Caco-2 (cell line): ENCODE measurements around the gene S100A3. TPM values are rescaled to one million over a fixed set of nuclear protein-coding genes. Genes with fewer than 3 reads are reported as not detected.

ENCODE experiments used
- BruUV-seq: library from RNA; stranded (reverse); fragments of 400-500 nt; replicated peaks from 2 replicates; lab custom pipeline; 2021; lab: Mats Ljungman, UMichigan
- CTCF ChIA-PET: fragments of 300-600 bp; sonication (Branson Sonifier 250); formaldehyde crosslinking; loops from one replicate; lab custom pipeline; 2022; ENCODE audit warnings: antibody characterized with exemption; lab: Charles Lee
- POLR2A ChIA-PET: fragments of 300-600 bp; sonication (Branson Sonifier 250); formaldehyde crosslinking; loops from one replicate; lab custom pipeline; 2022; ENCODE audit warnings: antibody characterized with exemption; lab: Charles Lee
- DNase-seq, 2 experiments: peaks; one replicate each; pipeline versions ENCODE4 v3.0.0 to v3.0.0-alpha.2; 2020 to 2022
- H3K27me3 ChIP-seq: replicated peaks from 2 replicates; pipeline ENCODE4 v1.6.0; 2011; ENCODE audit warnings: low read length; ENCODE audit not compliant: control insufficient read depth, insufficient read depth
- H3K36me3 ChIP-seq: 2 replicates; pipeline ENCODE4 v1.5.1; 2011; ENCODE audit warnings: low read length; ENCODE audit not compliant: control insufficient read depth, insufficient read depth
- H3K4me1 ChIP-seq: fragments of 250-450 bp; sonication (Bioruptor Pico); 2 replicates; pipeline ENCODE4 v1.5.1; 2020; ENCODE audit warnings: mild to moderate bottlenecking
- H3K4me3 ChIP-seq: 2 replicates; pipeline ENCODE4 v1.5.1; 2011; ENCODE audit warnings: low read depth, mild to moderate bottlenecking, control low read depth, low read length
- H3K9me3 ChIP-seq: fragments of 250-450 bp; sonication (Bioruptor Pico); 2 replicates; pipeline ENCODE4 v1.5.1; 2020; ENCODE audit warnings: mild to moderate bottlenecking, moderate library complexity
- H3K27ac Mint-ChIP-seq: one replicate; pipeline ENCODE4 v1.8.0; 2022; ENCODE audit warnings: mixed read lengths; ENCODE audit not compliant: unreplicated experiment
- H3K27me3 Mint-ChIP-seq: one replicate; pipeline ENCODE4 v1.8.0; 2022; ENCODE audit warnings: mixed read lengths; ENCODE audit not compliant: insufficient read depth, unreplicated experiment
- H3K36me3 Mint-ChIP-seq: one replicate; pipeline ENCODE4 v1.8.0; 2022; ENCODE audit warnings: mild to moderate bottlenecking, mixed read lengths; ENCODE audit not compliant: insufficient read depth, unreplicated experiment
- H3K4me1 Mint-ChIP-seq: one replicate; pipeline ENCODE4 v1.8.0; 2022; ENCODE audit warnings: low read depth, mixed read lengths; ENCODE audit not compliant: unreplicated experiment
- H3K4me3 Mint-ChIP-seq: one replicate; pipeline ENCODE4 v1.8.0; 2022; ENCODE audit warnings: mild to moderate bottlenecking, moderate library complexity, mixed read lengths; ENCODE audit not compliant: unreplicated experiment
- H3K9me3 Mint-ChIP-seq: one replicate; pipeline ENCODE4 v1.8.0; 2022; ENCODE audit warnings: mixed read lengths; ENCODE audit not compliant: unreplicated experiment
- intact Hi-C: fragments of 100-400 bp; cut with micrococcal nuclease; formaldehyde crosslinking; loops from one replicate; pipeline ENCODE4 v1.10.0; 2022; ENCODE audit not compliant: unreplicated experiment
- total RNA-seq: library from RNA; stranded (reverse); gene quantifications from 2 replicates; pipeline ENCODE4 v1.2.3, GENCODE V29; 2022
- TF ChIP-seq, protein P1 (sequence below), 2 experiments: fragments of 200-600 bp in 1 of 2; IDR thresholded peaks; 1 replicate in 1 of 2; 2 replicates in 1 of 2; pipeline versions ENCODE4 v1.5.1 to v1.8.0; 2011 to 2022; ENCODE audit warnings: antibody characterized with exemption in 1 of 2, control low read depth in 1 of 2, inconsistent platforms in 1 of 2, low read depth in 1 of 2, low read length in 1 of 2, mild to moderate bottlenecking in 1 of 2, moderate library complexity in 1 of 2; ENCODE audit not compliant: insufficient read depth in 1 of 2, severe bottlenecking in 1 of 2, unreplicated experiment in 1 of 2

The S100A3 gene
- total RNA-seq, 1 experiment from 2014 or later: 0.61 TPM

GRCh38 chr1:153571706-153572105, 22.6 kb upstream of the S100A3 start:
- intact Hi-C loops: loop anchor here (1.0 to 2.0 kb wide), 2 partner anchors 46 to 55 kb away; partner anchors contain the start of gene S100A13
- CTCF ChIA-PET: interaction anchor here (0.6 to 3.1 kb wide), 9 partner anchors 27 to 61 kb away, joined by 3 to 25 read pairs (median 4); partner anchors contain the start of genes S100A1, S100A13, S100A14 and S100A16

DNA sequence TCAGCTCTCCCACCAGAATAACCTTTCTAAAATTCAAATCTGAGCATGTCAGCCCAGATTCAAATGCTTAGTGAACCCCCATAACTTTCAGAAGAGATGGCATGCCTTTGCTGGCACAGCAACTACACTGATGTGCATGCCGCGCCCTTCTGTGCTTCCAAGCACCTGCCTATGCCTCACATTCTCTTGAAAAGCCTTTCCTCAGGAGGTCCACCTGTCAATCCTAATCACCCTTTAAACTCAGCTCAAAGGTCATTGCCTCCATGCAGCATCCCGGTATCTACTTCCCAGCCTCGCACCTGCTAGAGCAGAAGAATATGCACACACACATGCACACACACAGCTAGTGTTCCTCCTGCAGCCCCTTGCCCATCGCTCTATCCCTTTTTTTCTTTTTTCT, 21.8 kb upstream of the S100A3 start:
- no peaks in the 10 kb centered on the region for H3K27me3 ChIP-seq
- H3K4me1 ChIP-seq: peaks cover 58% of the 10 kb centered on the region
- TF ChIP-seq, protein P1, sequence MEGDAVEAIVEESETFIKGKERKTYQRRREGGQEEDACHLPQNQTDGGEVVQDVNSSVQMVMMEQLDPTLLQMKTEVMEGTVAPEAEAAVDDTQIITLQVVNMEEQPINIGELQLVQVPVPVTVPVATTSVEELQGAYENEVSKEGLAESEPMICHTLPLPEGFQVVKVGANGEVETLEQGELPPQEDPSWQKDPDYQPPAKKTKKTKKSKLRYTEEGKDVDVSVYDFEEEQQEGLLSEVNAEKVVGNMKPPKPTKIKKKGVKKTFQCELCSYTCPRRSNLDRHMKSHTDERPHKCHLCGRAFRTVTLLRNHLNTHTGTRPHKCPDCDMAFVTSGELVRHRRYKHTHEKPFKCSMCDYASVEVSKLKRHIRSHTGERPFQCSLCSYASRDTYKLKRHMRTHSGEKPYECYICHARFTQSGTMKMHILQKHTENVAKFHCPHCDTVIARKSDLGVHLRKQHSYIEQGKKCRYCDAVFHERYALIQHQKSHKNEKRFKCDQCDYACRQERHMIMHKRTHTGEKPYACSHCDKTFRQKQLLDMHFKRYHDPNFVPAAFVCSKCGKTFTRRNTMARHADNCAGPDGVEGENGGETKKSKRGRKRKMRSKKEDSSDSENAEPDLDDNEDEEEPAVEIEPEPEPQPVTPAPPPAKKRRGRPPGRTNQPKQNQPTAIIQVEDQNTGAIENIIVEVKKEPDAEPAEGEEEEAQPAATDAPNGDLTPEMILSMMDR (IDR thresholded peaks at IDR 0.05; ENCODE audit: insufficient read depth in 1 of 2, low read depth in 1 of 2, low read length in 1 of 2, severe bottlenecking in 1 of 2, unreplicated experiment in 1 of 2): no peak
- ChIA-PET POLR2A (interaction anchor here (0.7 to 1.7 kb wide), 4 partner anchors 42 to 63 kb away, joined by 4 to 12 read pairs (median 5); partner anchors contain the start of genes CHTOP, S100A13, S100A14 and S100A16), CTCF (interaction anchor here (0.6 to 3.1 kb wide), 8 partner anchors 19 to 75 kb away, joined by 3 to 25 read pairs (median 4); partner anchors contain the start of genes S100A13 and S100A14)
- no peaks in the 10 kb centered on the region for H3K36me3 ChIP-seq
- no peak overlapping the region for H3K4me3 ChIP-seq
- Mint-ChIP-seq H3K27me3 (no peaks in the 10 kb centered on the region), H3K27ac (peak overlapping the region; percentile 30), H3K4me3 (no peak overlapping the region), H3K9me3 (no peaks in the 10 kb centered on the region), H3K36me3 (peaks cover 15% of the 10 kb centered on the region), H3K4me1 (peaks cover 65% of the 10 kb centered on the region)
- peak; percentile 44 to 63 for DNase-seq
- intact Hi-C loops: no loop called here
- no TSS peak for BruUV-seq
- no peaks in the 10 kb centered on the region for H3K9me3 ChIP-seq

More at GRCh38 chr1:153571706-153572105, 22.6 kb upstream of the S100A3 start:
- H3K36me3 ChIP-seq: no peaks in the 10 kb centered on the region
- DNase-seq: no peak
- no peaks in the 10 kb centered on the region for H3K27me3 ChIP-seq
- no TSS peak for BruUV-seq
- H3K36me3 Mint-ChIP-seq: peaks cover 15% of the 10 kb centered on the region
- H3K4me3 ChIP-seq: no peak overlapping the region
- H3K4me1 Mint-ChIP-seq: peaks cover 65% of the 10 kb centered on the region
- no peaks in the 10 kb centered on the region for H3K27me3 Mint-ChIP-seq
- H3K27ac Mint-ChIP-seq: peak overlapping the region; percentile 29
- H3K4me3 Mint-ChIP-seq: no peak overlapping the region
- POLR2A ChIA-PET: interaction anchor here (1.1 to 1.7 kb wide), 3 partner anchors 44 to 63 kb away, joined by 3 to 6 read pairs (median 4); partner anchors contain the start of genes S100A13 and S100A14
- H3K4me1 ChIP-seq: peaks cover 58% of the 10 kb centered on the region
- no peaks in the 10 kb centered on the region for H3K9me3 ChIP-seq
- TF ChIP-seq, protein P1 (IDR thresholded peaks at IDR 0.05; ENCODE audit: insufficient read depth in 1 of 2, low read depth in 1 of 2, low read length in 1 of 2, severe bottlenecking in 1 of 2, unreplicated experiment in 1 of 2): no peak
- H3K9me3 Mint-ChIP-seq: no peaks in the 10 kb centered on the region

- no TSS peak for BruUV-seq
- H3K4me1 Mint-ChIP-seq: peaks cover 71% of the 10 kb centered on the region
- DNase-seq: no peak
- peaks cover 61% of the 10 kb centered on the region for H3K4me1 ChIP-seq
- no peaks in the 10 kb centered on the region for H3K36me3 ChIP-seq
- no peaks in the 10 kb centered on the region for H3K9me3 Mint-ChIP-seq
- H3K9me3 ChIP-seq: no peaks in the 10 kb centered on the region
- no peak overlapping the region for H3K4me3 ChIP-seq
- POLR2A ChIA-PET: no interaction called here
- H3K36me3 Mint-ChIP-seq: peaks cover 15% of the 10 kb centered on the region
- CTCF ChIA-PET: interaction anchor here (0.8 to 1.9 kb wide), 3 partner anchors 34 to 62 kb away, joined by 3 to 8 read pairs (median 5); partner anchors contain the start of genes S100A13 and S100A6
- no peak overlapping the region for H3K4me3 Mint-ChIP-seq
- intact Hi-C loops: loop anchor here (10.0 kb wide), 1 partner anchor 215 kb away; the partner anchor contains the start of gene S100A9
- H3K27me3 ChIP-seq: no peaks in the 10 kb centered on the region
- TF ChIP-seq, protein P1 (IDR thresholded peaks at IDR 0.05; ENCODE audit: insufficient read depth in 1 of 2, low read depth in 1 of 2, low read length in 1 of 2, severe bottlenecking in 1 of 2, unreplicated experiment in 1 of 2): no peak
- peak overlapping the region; percentile 98 for H3K27ac Mint-ChIP-seq
- H3K27me3 Mint-ChIP-seq: no peaks in the 10 kb centered on the region
These were observed 20.4 kb upstream of the S100A3 start for GRCh38 chr1:153569465-153569864.
